Smooth muscle cell (in vitro differentiated cells): Measurements from ENCODE around the gene MGAT1. TPM values are rescaled to one million over a fixed set of nuclear protein-coding genes. Genes with fewer than 3 reads are reported as not detected.

Source experiments
- DNase-seq: peaks from one replicate; lab custom pipeline; 2025; ENCODE audit not compliant: unreplicated experiment; lab: John Stamatoyannopoulos, UW
- H2AFZ ChIP-seq: fragments of 200-600 bp; sonication (generic); 2 replicates; pipeline ENCODE4 v1.6.0; 2016; ENCODE audit warnings: antibody characterized with exemption, low read depth, mild to moderate bottlenecking
- H3F3A ChIP-seq: fragments of 200-600 bp; sonication (generic); 2 replicates; pipeline ENCODE4 v1.6.0; 2017; ENCODE audit warnings: antibody characterized with exemption, low read depth
- H3K27ac ChIP-seq: fragments of 200-600 bp; sonication (generic); 2 replicates; pipeline ENCODE4 v1.5.1; 2016; ENCODE audit warnings: low read depth, mild to moderate bottlenecking
- H3K27me3 ChIP-seq: fragments of 200-600 bp; sonication (generic); 2 replicates; pipeline ENCODE4 v1.6.1; 2016; ENCODE audit warnings: low read depth, mild to moderate bottlenecking
- H3K36me3 ChIP-seq: fragments of 200-600 bp; sonication (generic); 2 replicates; pipeline ENCODE4 v1.5.1; 2016; ENCODE audit warnings: low read depth
- H3K4me1 ChIP-seq: fragments of 200-600 bp; sonication (generic); 2 replicates; pipeline ENCODE4 v1.5.1; 2016; ENCODE audit warnings: low read depth
- H3K4me2 ChIP-seq: fragments of 200-600 bp; sonication (generic); 2 replicates; pipeline ENCODE4 v1.6.0; 2016; ENCODE audit warnings: mild to moderate bottlenecking
- H3K4me3 ChIP-seq: fragments of 200-600 bp; sonication (generic); 2 replicates; pipeline ENCODE4 v1.5.1; 2016; ENCODE audit warnings: mild to moderate bottlenecking
- H3K79me2 ChIP-seq: fragments of 200-600 bp; sonication (generic); 2 replicates; pipeline ENCODE4 v1.6.0; 2016; ENCODE audit warnings: low read depth, mild to moderate bottlenecking
- H3K9ac ChIP-seq: fragments of 200-600 bp; sonication (generic); 2 replicates; pipeline ENCODE4 v1.6.0; 2016; ENCODE audit warnings: low read depth
- H3K9me3 ChIP-seq: fragments of 200-600 bp; sonication (generic); replicated peaks from 2 replicates; pipeline ENCODE4 v1.5.1; 2016; ENCODE audit warnings: low read depth
- H4K20me1 ChIP-seq: fragments of 200-600 bp; sonication (generic); 2 replicates; pipeline ENCODE4 v1.6.0; 2016; ENCODE audit warnings: low read depth
- WGBS: methylation state at CpG from one replicate; pipeline ENCODE4 v1.1.7; 2016; ENCODE audit warnings: low lambda C conversion rate; 5-methylcytosine and 5-hydroxymethylcytosine counted together
- polyA plus RNA-seq: library from polyadenylated mRNA; unstranded; fragments of >200 nt; fragmentation: Nextera tagmentation; extraction: Ambion mirVana; gene quantifications from 2 replicates; pipeline ENCODE4 v1.2.1, GENCODE V29; 2016
- total RNA-seq: library from RNA; depleted of rRNA; stranded (reverse); fragments of >200 nt; gene quantifications from 2 replicates; pipeline ENCODE4 v1.2.3, GENCODE V29; 2014
- TF ChIP-seq, protein P1 (sequence below): fragments of 200-600 bp; sonication (generic); IDR thresholded peaks from 2 replicates; pipeline ENCODE4 v1.5.1; 2017; ENCODE audit warnings: borderline replicate concordance, mild to moderate bottlenecking, antibody characterized with exemption; ENCODE audit not compliant: insufficient read depth, poor library complexity, severe bottlenecking

MGAT1 gene
- total and polyA plus RNA-seq, 2 experiments from 2014 or later: 128 to 161 TPM

DNA sequence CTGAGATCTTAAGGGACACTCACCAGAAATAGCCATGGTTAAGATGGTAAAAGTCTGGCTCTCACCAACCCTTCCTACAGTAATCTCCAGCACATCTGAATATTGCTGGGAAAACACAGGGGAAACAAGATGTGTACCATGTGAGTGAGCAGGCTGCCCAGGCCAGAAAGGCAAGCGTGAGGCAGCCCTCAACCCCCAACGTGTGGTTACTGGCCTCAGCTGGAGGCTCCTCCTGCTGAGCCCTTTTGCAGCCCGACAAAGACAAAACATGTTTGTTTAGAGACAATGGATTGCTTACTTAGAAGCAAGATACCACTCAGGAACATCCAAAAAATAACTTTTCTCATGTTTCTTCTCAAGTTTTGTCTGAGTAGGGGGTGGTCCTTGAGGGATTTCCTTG lies 41.8 kb upstream of the MGAT1 start:
- WGBS: 71% methylated on average over 3 of the region's 3 CpGs
- no peak overlapping the region for H2AFZ ChIP-seq
- no peaks in the 10 kb centered on the region for H3F3A ChIP-seq
- no peak overlapping the region for H3K4me3 ChIP-seq
- no peaks in the 10 kb centered on the region for H4K20me1 ChIP-seq
- peaks cover 18% of the 10 kb centered on the region for H3K36me3 ChIP-seq
- no peak overlapping the region for H3K9ac ChIP-seq
- TF ChIP-seq, protein P1, sequence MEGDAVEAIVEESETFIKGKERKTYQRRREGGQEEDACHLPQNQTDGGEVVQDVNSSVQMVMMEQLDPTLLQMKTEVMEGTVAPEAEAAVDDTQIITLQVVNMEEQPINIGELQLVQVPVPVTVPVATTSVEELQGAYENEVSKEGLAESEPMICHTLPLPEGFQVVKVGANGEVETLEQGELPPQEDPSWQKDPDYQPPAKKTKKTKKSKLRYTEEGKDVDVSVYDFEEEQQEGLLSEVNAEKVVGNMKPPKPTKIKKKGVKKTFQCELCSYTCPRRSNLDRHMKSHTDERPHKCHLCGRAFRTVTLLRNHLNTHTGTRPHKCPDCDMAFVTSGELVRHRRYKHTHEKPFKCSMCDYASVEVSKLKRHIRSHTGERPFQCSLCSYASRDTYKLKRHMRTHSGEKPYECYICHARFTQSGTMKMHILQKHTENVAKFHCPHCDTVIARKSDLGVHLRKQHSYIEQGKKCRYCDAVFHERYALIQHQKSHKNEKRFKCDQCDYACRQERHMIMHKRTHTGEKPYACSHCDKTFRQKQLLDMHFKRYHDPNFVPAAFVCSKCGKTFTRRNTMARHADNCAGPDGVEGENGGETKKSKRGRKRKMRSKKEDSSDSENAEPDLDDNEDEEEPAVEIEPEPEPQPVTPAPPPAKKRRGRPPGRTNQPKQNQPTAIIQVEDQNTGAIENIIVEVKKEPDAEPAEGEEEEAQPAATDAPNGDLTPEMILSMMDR: no peak
- H3K27me3 ChIP-seq: no peaks in the 10 kb centered on the region
- DNase-seq: no peak
- peaks cover 17% of the 10 kb centered on the region for H3K9me3 ChIP-seq
- H3K4me2 ChIP-seq: no peak overlapping the region
- no peak overlapping the region for H3K27ac ChIP-seq
- H3K79me2 ChIP-seq: no peaks in the 10 kb centered on the region
- no peaks in the 10 kb centered on the region for H3K4me1 ChIP-seq

DNA sequence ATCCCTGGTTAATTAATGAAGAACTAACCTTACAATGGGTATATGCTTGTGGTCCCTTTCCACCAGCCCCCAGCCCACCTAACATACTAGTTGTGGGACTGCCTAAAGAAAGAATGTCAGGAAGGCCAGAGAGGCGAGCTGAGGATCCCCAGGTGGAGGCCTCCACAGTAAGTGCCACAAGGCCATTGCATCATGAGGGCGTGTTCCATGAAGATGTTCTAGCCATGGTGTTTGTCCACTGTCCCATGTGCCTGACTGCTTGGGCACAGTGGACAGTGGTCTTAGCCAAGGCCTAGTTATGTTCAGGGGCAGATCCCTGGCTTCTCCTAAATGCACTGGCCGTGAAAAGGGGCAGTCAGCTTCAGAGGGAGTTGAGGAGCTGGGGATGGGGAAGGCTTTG lies 37.3 kb upstream of the MGAT1 start:
- H3F3A ChIP-seq: no peaks in the 10 kb centered on the region
- no peaks in the 10 kb centered on the region for H3K9me3 ChIP-seq
- H3K4me3 ChIP-seq: no peak overlapping the region
- no peaks in the 10 kb centered on the region for H4K20me1 ChIP-seq
- H2AFZ ChIP-seq: no peak overlapping the region
- H3K9ac ChIP-seq: no peak overlapping the region
- TF ChIP-seq, protein P1: no peak
- H3K79me2 ChIP-seq: no peaks in the 10 kb centered on the region
- DNase-seq: no peak
- 98% methylated on average over 3 of the region's 3 CpGs for WGBS
- no peak overlapping the region for H3K27ac ChIP-seq
- no peaks in the 10 kb centered on the region for H3K4me1 ChIP-seq
- no peaks in the 10 kb centered on the region for H3K36me3 ChIP-seq
- H3K4me2 ChIP-seq: no peak overlapping the region
- no peaks in the 10 kb centered on the region for H3K27me3 ChIP-seq

DNA sequence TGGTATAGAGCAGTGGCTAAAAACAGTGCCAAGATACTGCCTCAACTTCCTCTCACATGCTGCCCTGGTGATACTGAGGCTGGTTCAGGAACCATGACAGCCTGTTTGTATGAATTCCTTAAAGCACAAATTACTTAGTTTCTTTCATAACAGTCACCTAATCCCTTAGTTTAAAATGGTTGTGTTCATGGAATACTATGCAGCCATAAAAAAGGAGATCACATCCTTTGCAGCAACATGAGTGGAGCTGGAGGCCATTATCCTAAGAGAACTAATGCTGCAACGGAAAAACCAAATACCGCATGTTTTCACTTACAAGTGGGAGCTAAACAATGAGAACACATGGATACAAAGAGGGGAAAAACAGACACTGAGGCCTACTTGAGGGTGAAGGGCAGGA lies 36.6 kb upstream of the MGAT1 start:
- H3K27me3 ChIP-seq: no peaks in the 10 kb centered on the region
- H3K9ac ChIP-seq: no peak overlapping the region
- no peak overlapping the region for H3K27ac ChIP-seq
- no peaks in the 10 kb centered on the region for H4K20me1 ChIP-seq
- WGBS: 100% methylated on average over 2 of the region's 2 CpGs
- no peak overlapping the region for H3K4me2 ChIP-seq
- H3K36me3 ChIP-seq: no peaks in the 10 kb centered on the region
- H2AFZ ChIP-seq: no peak overlapping the region
- DNase-seq: no peak
- H3F3A ChIP-seq: no peaks in the 10 kb centered on the region
- H3K4me1 ChIP-seq: no peaks in the 10 kb centered on the region
- TF ChIP-seq, protein P1: no peak
- no peaks in the 10 kb centered on the region for H3K79me2 ChIP-seq
- H3K9me3 ChIP-seq: no peaks in the 10 kb centered on the region
- no peak overlapping the region for H3K4me3 ChIP-seq

DNA sequence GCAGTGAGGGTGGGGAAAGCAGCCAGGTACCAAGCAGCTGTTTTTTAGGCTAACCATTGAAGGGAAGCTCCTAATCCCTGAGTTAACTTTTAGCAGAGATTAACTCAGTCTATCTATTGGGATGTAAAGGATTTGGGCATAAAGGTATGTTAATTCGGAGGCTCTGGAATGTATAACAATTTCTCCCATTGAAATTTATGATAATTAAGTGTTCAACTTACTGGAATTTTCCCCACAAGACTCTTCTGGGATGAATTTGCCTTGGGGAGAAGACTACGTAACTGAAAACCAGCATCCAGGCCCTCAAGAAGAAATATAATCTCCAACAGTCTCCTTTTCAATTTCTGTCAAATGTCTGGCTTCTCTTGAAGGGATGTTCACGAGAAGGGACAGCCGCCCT lies 34.9 kb upstream of the MGAT1 start:
- 95% methylated on average over 4 of the region's 4 CpGs for WGBS
- Histone ChIP-seq H3K79me2 (peaks cover 7% of the 10 kb centered on the region), H3K4me2 (no peak overlapping the region), H3K4me3 (no peak overlapping the region), H3K27me3 (no peaks in the 10 kb centered on the region), H3K36me3 (no peaks in the 10 kb centered on the region), H3K9ac (no peak overlapping the region), H3K27ac (no peak overlapping the region), H2AFZ (no peak overlapping the region), H3K4me1 (peaks cover 2% of the 10 kb centered on the region), H3F3A (no peaks in the 10 kb centered on the region), H3K9me3 (no peaks in the 10 kb centered on the region), H4K20me1 (no peaks in the 10 kb centered on the region)
- DNase-seq: no peak
- TF ChIP-seq, protein P1: no peak
